SH-SY5Y (cell line): ENCODE data around the gene LAMA3.

Experiments used
- GATA2 ChIP-seq: IDR thresholded peaks from 2 replicates; pipeline ENCODE4 v1.6.1; 2011; ENCODE audit warnings: mild to moderate bottlenecking, low read depth, low read length
- GATA3 ChIP-seq: IDR thresholded peaks from 2 replicates; pipeline ENCODE4 v1.6.1; 2011; ENCODE audit warnings: low read depth, mild to moderate bottlenecking, low read length, moderate library complexity

DNA sequence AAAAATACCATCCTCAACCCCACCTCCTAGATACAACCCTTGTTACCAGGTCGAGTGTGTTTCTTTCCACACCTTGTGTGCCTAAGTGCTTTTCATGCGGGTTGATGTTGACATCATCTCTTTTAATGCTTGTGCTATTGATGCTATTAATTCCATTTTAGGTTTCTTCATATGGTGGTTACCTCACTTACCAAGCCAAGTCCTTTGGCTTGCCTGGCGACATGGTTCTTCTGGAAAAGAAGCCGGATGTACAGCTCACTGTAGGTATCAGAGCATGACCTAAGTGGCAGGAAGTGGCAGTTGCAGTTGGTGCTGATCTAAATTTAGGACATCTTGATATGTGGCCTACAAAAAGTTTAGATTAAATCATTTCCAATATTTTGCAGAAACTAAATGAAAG, 175.4 kb downstream of the LAMA3 start:
- no peak for TF ChIP-seq GATA3
- TF ChIP-seq GATA2 = no peak
